C4-2B (cell line): Measurements from ENCODE around the gene SFT2D2.

Experiments
- H3K27ac ChIP-seq: fragments of 450-650 bp; 2 replicates; pipeline ENCODE4 v1.5.1; 2017
- CTCF ChIP-seq: fragments of 450-650 bp; conservative IDR thresholded peaks from 2 replicates; pipeline ENCODE4 v1.5.1; 2017; ENCODE audit warnings: mild to moderate bottlenecking
- ZFX ChIP-seq: fragments of 450-650 bp; IDR thresholded peaks from 2 replicates; pipeline ENCODE4 v1.6.1; 2017

The SFT2D2 gene

GRCh38 chr1:168265596-168265995 lies 39.8 kb downstream of the SFT2D2 start:
- H3K27ac ChIP-seq = no peak overlapping the region
- TF ChIP-seq ZFX (no peak), CTCF (no peak)

GRCh38 chr1:168266644-168267186 lies 40.9 kb downstream of the SFT2D2 start:
- TF ChIP-seq CTCF (no peak), ZFX (no peak)
- H3K27ac ChIP-seq = no peak overlapping the region

GRCh38 chr1:168271636-168272035 lies 45.8 kb downstream of the SFT2D2 start:
- H3K27ac ChIP-seq = no peak overlapping the region
- TF ChIP-seq ZFX (no peak), CTCF (no peak)

- no peak overlapping the region for H3K27ac ChIP-seq
- TF ChIP-seq CTCF (no peak), ZFX (no peak)
Observed at GRCh38 chr1:168273575-168273974, 47.8 kb downstream of the SFT2D2 start.

- no peak for TF ChIP-seq CTCF
- TF ChIP-seq ZFX = no peak
- H3K27ac ChIP-seq = no peak overlapping the region
Observed at GRCh38 chr1:168279253-168279652, 53.4 kb downstream of the SFT2D2 start.

- TF ChIP-seq ZFX = no peak
- no peak for TF ChIP-seq CTCF
- H3K27ac ChIP-seq = no peak within 1 kb of the TSS
Observed at GRCh38 chr1:168280296-168280927, 54.6 kb downstream of the SFT2D2 start, which contains the start of gene TBX19. Gene TBX19, plus strand, starts transcription at chr1:168280877. Its CDS starts 214 bp downstream, at chr1:168281091.

GRCh38 chr1:168281603-168282325 lies 56.0 kb downstream of the SFT2D2 start:
- H3K27ac ChIP-seq = no peak overlapping the region
- TF ChIP-seq ZFX (no peak), CTCF (no peak)
